ENCODE measurements around the gene CEP126. TPM values are rescaled to one million over a fixed set of nuclear protein-coding genes. Genes with fewer than 3 reads are reported as not detected.
A peak's percentile ranks its signal among the peaks of the same experiment; 100 is the strongest.

The CEP126 gene
- total and polyA plus RNA-seq, 2 of the 13 experiments (the other 11 are each of a cell fraction or from before 2014, with no cell fraction given), result 1.4 to 1.7 TPM

GRCh38 chr11:101974255-101974654, 59.4 kb downstream of the CEP126 start (continued):
- TF ChIP-seq THAP8 (CRISPR knock-in tag; IDR thresholded peaks at IDR 0.05; ENCODE audit: borderline replicate concordance), result no peak
- no peak for TF ChIP-seq ZBTB44 (CRISPR knock-in tag; IDR thresholded peaks at IDR 0.05)
- TF ChIP-seq ZNF724P (CRISPR knock-in tag; IDR thresholded peaks at IDR 0.05; ENCODE audit: borderline replicate concordance), result no peak
- TF ChIP-seq GLMP (CRISPR knock-in tag; IDR thresholded peaks at IDR 0.05; ENCODE audit: borderline replicate concordance), result no peak
- no peak for TF ChIP-seq KDM3A (CRISPR knock-in tag; IDR thresholded peaks at IDR 0.05; ENCODE audit: low read depth)
- TF ChIP-seq ZZZ3 (CRISPR knock-in tag; IDR thresholded peaks at IDR 0.05; ENCODE audit: borderline replicate concordance), result no peak
- TF ChIP-seq ZNF546 (CRISPR knock-in tag; conservative IDR thresholded peaks at IDR 0.05), result no peak
- TF ChIP-seq ATF7-NPFF (CRISPR knock-in tag; IDR thresholded peaks at IDR 0.05; ENCODE audit: low read depth), result no peak
- TF ChIP-seq SKIL (CRISPR knock-in tag; IDR thresholded peaks at IDR 0.05; ENCODE audit: borderline replicate concordance), result no peak
- no peak for TF ChIP-seq NFE2L1 (CRISPR knock-in tag; IDR thresholded peaks at IDR 0.05; ENCODE audit: borderline replicate concordance)
- TF ChIP-seq ZNF30 (CRISPR knock-in tag; IDR thresholded peaks at IDR 0.05), result no peak
- TF ChIP-seq KAT2B (IDR thresholded peaks at IDR 0.05; ENCODE audit: borderline replicate concordance, low read depth, low read length), result no peak
- TF ChIP-seq ZNF276 (CRISPR knock-in tag; IDR thresholded peaks at IDR 0.05; ENCODE audit: low read depth), result no peak
- peak; percentile 40; the same call in 1 of the 2 replicates for TF ChIP-seq PAXIP1 (CRISPR knock-in tag; conservative IDR thresholded peaks at IDR 0.05)
- no peak for TF ChIP-seq MAF1 (CRISPR knock-in tag; IDR thresholded peaks at IDR 0.05; ENCODE audit: borderline replicate concordance)
- no peak for TF ChIP-seq ELF3 (CRISPR knock-in tag; IDR thresholded peaks at IDR 0.05)
- no peak for TF ChIP-seq ZNF234 (CRISPR knock-in tag; conservative IDR thresholded peaks at IDR 0.05)
- TF ChIP-seq ZNF121 (CRISPR knock-in tag; IDR thresholded peaks at IDR 0.05), result no peak
- no peak for TF ChIP-seq CENPT (CRISPR knock-in tag; IDR thresholded peaks at IDR 0.05; ENCODE audit: low read depth)

Data from HepG2 (cell line).